Hepatocyte (in vitro differentiated cells): ENCODE results near the gene FOXP4. TPM values are rescaled to one million over a fixed set of nuclear protein-coding genes. Genes with fewer than 3 reads are reported as not detected.

Experiments used
- DNase-seq: peaks from one replicate; pipeline ENCODE4 v3.0.0-alpha.2; 2016; ENCODE audit warnings: low spot score
- H2AFZ ChIP-seq: fragments of 200-600 bp; sonication (generic); 2 replicates; pipeline ENCODE4 v1.6.0; 2016; ENCODE audit warnings: antibody characterized with exemption, mild to moderate bottlenecking
- H3K27ac ChIP-seq: fragments of 200-600 bp; sonication (generic); 2 replicates; pipeline ENCODE4 v1.5.1; 2016; ENCODE audit warnings: mild to moderate bottlenecking
- H3K27me3 ChIP-seq: fragments of 200-600 bp; sonication (generic); 2 replicates; pipeline ENCODE4 v1.6.1; 2016
- H3K36me3 ChIP-seq: fragments of 200-600 bp; sonication (generic); replicated peaks from 2 replicates; pipeline ENCODE4 v1.5.1; 2016; ENCODE audit warnings: low read depth; ENCODE audit not compliant: insufficient read depth
- H3K4me1 ChIP-seq: fragments of 200-600 bp; sonication (generic); 2 replicates; pipeline ENCODE4 v1.5.1; 2016; ENCODE audit warnings: mild to moderate bottlenecking, moderate library complexity; ENCODE audit not compliant: insufficient read depth
- H3K4me2 ChIP-seq: fragments of 200-600 bp; sonication (generic); 2 replicates; pipeline ENCODE4 v1.6.0; 2016
- H3K4me3 ChIP-seq: fragments of 200-600 bp; sonication (generic); 2 replicates; pipeline ENCODE4 v1.5.1; 2016; ENCODE audit warnings: mild to moderate bottlenecking
- H3K79me2 ChIP-seq: fragments of 200-600 bp; sonication (generic); 2 replicates; pipeline ENCODE4 v1.6.0; 2017; ENCODE audit warnings: mild to moderate bottlenecking
- H3K9me2 ChIP-seq: fragments of 200-600 bp; sonication (generic); replicated peaks from 2 replicates; pipeline ENCODE4 v1.6.0; 2017; ENCODE audit warnings: mild to moderate bottlenecking; ENCODE audit not compliant: insufficient read depth
- H3K9me3 ChIP-seq: fragments of 200-600 bp; sonication (generic); 2 replicates; pipeline ENCODE4 v1.5.1; 2016; ENCODE audit warnings: low read depth, mild to moderate bottlenecking
- H4K20me1 ChIP-seq: fragments of 200-600 bp; sonication (generic); 2 replicates; pipeline ENCODE4 v1.6.0; 2016; ENCODE audit warnings: mild to moderate bottlenecking; ENCODE audit not compliant: insufficient read depth, poor library complexity, severe bottlenecking
- EZH2 ChIP-seq: fragments of 200-600 bp; sonication (generic); IDR thresholded peaks from 2 replicates; pipeline ENCODE4 v1.6.1; 2016; ENCODE audit warnings: antibody characterized with exemption, mild to moderate bottlenecking, borderline replicate concordance
- EZH2phosphoT487 ChIP-seq: fragments of 200-600 bp; sonication (generic); IDR thresholded peaks from one replicate; pipeline ENCODE4 v1.6.1; 2018; ENCODE audit warnings: antibody characterized with exemption, mild to moderate bottlenecking, low read depth, moderate library complexity; ENCODE audit not compliant: unreplicated experiment, severe bottlenecking
- WGBS: methylation state at CpG from one replicate; pipeline ENCODE4 v1.1.6; 2016; ENCODE audit warnings: low lambda C conversion rate; ENCODE audit errors: missing lambda C conversion rate; 5-methylcytosine and 5-hydroxymethylcytosine counted together
- polyA plus RNA-seq: library from polyadenylated mRNA; unstranded; fragments of >200 nt; fragmentation: Nextera tagmentation; extraction: Ambion mirVana; gene quantifications from 2 replicates; pipeline ENCODE4 v1.2.1, GENCODE V29; 2016
- total RNA-seq: library from RNA; depleted of rRNA; stranded (reverse); fragments of >200 nt; gene quantifications from 2 replicates; pipeline ENCODE4 v1.2.3, GENCODE V29; 2014
- TF ChIP-seq, protein P1 (sequence below): fragments of 200-600 bp; sonication (generic); IDR thresholded peaks from 2 replicates; pipeline ENCODE4 v1.5.1; 2016; ENCODE audit warnings: antibody characterized with exemption, mild to moderate bottlenecking; ENCODE audit not compliant: poor library complexity

Gene FOXP4
- total and polyA plus RNA-seq, 2 experiments from 2014 or later: 24.3 to 87.8 TPM

DNA sequence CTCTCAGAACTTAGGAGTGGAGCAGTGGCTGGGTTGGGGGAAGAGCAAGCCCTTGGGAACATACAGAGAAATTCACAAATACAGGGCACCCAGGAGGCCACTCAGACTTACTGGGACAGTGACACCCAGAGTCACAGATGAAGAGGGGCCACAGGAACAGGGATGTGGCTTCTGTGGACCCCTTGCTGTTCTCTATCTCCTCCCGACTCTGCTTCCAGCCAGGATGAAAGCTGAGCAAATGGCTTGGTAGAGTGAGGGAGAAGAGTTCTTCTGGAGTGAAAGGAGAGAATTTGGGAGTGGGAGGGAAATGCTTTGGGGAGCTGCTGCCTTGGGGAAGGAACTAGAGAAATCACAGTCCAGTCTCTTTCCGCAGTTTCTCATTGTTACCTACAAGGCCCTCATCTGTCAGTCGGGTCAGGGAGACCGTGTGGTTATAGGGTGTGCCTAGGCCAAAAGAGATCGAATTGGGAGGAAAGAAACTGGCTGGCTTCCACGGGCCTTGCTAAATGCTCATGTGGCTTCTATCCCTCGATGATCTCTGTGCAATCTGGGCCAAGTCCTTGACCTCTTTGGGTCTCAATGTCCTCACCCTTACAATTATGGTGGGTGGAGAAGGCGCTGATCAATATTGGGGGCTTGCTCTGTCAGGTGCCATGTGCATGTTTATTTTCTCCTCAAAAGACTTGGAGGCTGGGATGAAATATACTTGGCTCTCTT, 17.0 kb downstream of the FOXP4 start:
- no peak overlapping the region for H3K4me2 ChIP-seq
- no peaks in the 10 kb centered on the region for H3K9me2 ChIP-seq
- no peak overlapping the region for H3K27ac ChIP-seq
- TF ChIP-seq EZH2phosphoT487 (no peak), EZH2 (no peak)
- TF ChIP-seq, protein P1, sequence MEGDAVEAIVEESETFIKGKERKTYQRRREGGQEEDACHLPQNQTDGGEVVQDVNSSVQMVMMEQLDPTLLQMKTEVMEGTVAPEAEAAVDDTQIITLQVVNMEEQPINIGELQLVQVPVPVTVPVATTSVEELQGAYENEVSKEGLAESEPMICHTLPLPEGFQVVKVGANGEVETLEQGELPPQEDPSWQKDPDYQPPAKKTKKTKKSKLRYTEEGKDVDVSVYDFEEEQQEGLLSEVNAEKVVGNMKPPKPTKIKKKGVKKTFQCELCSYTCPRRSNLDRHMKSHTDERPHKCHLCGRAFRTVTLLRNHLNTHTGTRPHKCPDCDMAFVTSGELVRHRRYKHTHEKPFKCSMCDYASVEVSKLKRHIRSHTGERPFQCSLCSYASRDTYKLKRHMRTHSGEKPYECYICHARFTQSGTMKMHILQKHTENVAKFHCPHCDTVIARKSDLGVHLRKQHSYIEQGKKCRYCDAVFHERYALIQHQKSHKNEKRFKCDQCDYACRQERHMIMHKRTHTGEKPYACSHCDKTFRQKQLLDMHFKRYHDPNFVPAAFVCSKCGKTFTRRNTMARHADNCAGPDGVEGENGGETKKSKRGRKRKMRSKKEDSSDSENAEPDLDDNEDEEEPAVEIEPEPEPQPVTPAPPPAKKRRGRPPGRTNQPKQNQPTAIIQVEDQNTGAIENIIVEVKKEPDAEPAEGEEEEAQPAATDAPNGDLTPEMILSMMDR: no peak
- H3K4me1 ChIP-seq: peaks cover 56% of the 10 kb centered on the region
- 85% methylated on average over 8 of the region's 8 CpGs for whole genome bisulfite sequencing
- H2AFZ ChIP-seq: no peak overlapping the region
- H3K27me3 ChIP-seq: no peaks in the 10 kb centered on the region
- H4K20me1 ChIP-seq: peaks cover 80% of the 10 kb centered on the region
- H3K36me3 ChIP-seq: no peaks in the 10 kb centered on the region
- H3K4me3 ChIP-seq: no peak overlapping the region
- H3K9me3 ChIP-seq: no peaks in the 10 kb centered on the region
- DNase-seq: no peak
- peaks cover 99% of the 10 kb centered on the region for H3K79me2 ChIP-seq

- no peaks in the 10 kb centered on the region for H3K36me3 ChIP-seq
Measured at GRCh38 chr6:41564448-41565142, 18.4 kb downstream of the FOXP4 start.

DNA sequence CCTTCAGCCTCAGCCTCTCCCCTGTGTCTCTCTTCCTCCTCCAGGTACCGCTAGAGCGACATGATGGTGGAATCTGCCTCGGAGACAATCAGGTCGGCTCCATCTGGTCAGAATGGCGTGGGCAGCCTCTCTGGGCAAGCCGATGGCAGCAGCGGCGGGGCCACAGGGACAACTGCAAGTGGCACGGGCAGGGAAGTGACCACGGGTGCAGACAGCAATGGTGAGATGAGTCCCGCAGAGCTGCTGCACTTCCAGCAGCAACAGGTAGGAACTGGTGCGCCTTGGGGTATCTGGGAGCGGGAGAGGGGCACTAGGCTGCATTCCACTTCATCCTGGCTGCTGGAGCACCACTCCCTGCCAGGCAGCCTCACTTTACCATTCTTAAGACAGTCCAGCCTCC, 19.5 kb downstream of the FOXP4 start:
- H3K36me3 ChIP-seq: no peaks in the 10 kb centered on the region

More at GRCh38 chr6:41564448-41565142, 18.4 kb downstream of the FOXP4 start:
- 96% methylated on average over 5 of the region's 5 CpGs for WGBS
- Histone ChIP-seq H2AFZ (no peak overlapping the region), H3K4me3 (no peak overlapping the region), H3K9me3 (no peaks in the 10 kb centered on the region), H3K79me2 (peaks cover 96% of the 10 kb centered on the region), H3K4me1 (peaks cover 62% of the 10 kb centered on the region), H3K9me2 (no peaks in the 10 kb centered on the region), H3K27me3 (no peaks in the 10 kb centered on the region), H4K20me1 (peaks cover 78% of the 10 kb centered on the region), H3K4me2 (no peak overlapping the region), H3K27ac (no peak overlapping the region)
- DNase-seq: no peak
- TF ChIP-seq EZH2phosphoT487 (no peak), EZH2 (no peak)
- TF ChIP-seq, protein P1: no peak

More for the DNA sequence above, 19.5 kb downstream of the FOXP4 start:
- no peak for DNase-seq
- peaks cover 64% of the 10 kb centered on the region for H3K4me1 ChIP-seq
- WGBS: 98% methylated on average over 13 of the region's 13 CpGs
- H3K79me2 ChIP-seq: peaks cover 96% of the 10 kb centered on the region
- no peak overlapping the region for H3K4me3 ChIP-seq
- H3K27ac ChIP-seq: no peak overlapping the region
- H3K9me2 ChIP-seq: no peaks in the 10 kb centered on the region
- H3K27me3 ChIP-seq: no peaks in the 10 kb centered on the region
- H3K9me3 ChIP-seq: no peaks in the 10 kb centered on the region
- TF ChIP-seq, protein P1: no peak
- TF ChIP-seq EZH2: no peak
- TF ChIP-seq EZH2phosphoT487: no peak
- H3K4me2 ChIP-seq: no peak overlapping the region
- H2AFZ ChIP-seq: no peak overlapping the region
- H4K20me1 ChIP-seq: peaks cover 78% of the 10 kb centered on the region
